Cardiac fibroblast (primary cell): ENCODE measurements around the gene CNKSR2.
"Not testable (repeated sequence)": the region's sequence is repeated elsewhere in the genome, so short reads cannot be mapped to it uniquely, and the experiment has no call there.

Experiments used
- DNase-seq, 2 donors: peaks; one replicate each; pipeline versions ENCODE4 v3.0.0 to v3.0.0-alpha.2; 2010; ENCODE audit warnings: low read depth in 2 of 2
- H3K4me3 ChIP-seq, 2 donors: replicated peaks in 1 of 2; 1 replicate in 1 of 2; 2 replicates in 1 of 2; pipeline ENCODE4 v1.5.1; 2011; ENCODE audit warnings: low read depth in 2 of 2, low read length in 2 of 2, mild to moderate bottlenecking in 2 of 2, moderate library complexity in 1 of 2
- TF ChIP-seq, protein P1 (sequence below): IDR thresholded peaks from one replicate; pipeline ENCODE4 v1.5.1; 2011; ENCODE audit warnings: low read depth, mild to moderate bottlenecking, low read length, inconsistent platforms

CNKSR2 gene

DNA sequence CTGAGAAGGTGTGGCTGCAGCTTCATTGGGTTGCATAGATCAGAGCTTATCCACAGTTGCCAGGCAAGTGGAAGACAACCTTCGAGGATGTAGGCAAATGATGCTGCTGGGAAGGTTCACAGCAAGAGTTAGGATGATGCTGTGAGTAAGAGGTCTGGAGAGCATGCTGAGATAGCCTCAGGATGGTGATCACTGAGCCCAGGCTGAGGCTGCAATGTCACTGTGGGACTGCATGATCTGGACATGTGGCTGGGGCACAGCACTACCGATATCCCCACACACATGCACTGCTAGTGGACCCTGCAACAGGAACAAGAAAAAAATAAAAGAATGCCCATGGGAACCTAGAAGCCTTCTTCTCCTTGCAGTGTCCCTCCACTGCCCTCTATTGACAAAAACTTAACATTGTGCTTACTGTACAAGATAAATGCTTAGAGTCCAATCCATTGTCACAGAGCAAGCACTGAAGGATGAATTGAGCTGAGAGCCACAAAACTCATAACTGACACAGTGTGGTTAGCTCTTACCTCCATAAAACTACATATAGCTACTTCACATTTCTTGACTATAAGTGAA, 105.6 kb downstream of the CNKSR2 start:
- TF ChIP-seq, protein P1, sequence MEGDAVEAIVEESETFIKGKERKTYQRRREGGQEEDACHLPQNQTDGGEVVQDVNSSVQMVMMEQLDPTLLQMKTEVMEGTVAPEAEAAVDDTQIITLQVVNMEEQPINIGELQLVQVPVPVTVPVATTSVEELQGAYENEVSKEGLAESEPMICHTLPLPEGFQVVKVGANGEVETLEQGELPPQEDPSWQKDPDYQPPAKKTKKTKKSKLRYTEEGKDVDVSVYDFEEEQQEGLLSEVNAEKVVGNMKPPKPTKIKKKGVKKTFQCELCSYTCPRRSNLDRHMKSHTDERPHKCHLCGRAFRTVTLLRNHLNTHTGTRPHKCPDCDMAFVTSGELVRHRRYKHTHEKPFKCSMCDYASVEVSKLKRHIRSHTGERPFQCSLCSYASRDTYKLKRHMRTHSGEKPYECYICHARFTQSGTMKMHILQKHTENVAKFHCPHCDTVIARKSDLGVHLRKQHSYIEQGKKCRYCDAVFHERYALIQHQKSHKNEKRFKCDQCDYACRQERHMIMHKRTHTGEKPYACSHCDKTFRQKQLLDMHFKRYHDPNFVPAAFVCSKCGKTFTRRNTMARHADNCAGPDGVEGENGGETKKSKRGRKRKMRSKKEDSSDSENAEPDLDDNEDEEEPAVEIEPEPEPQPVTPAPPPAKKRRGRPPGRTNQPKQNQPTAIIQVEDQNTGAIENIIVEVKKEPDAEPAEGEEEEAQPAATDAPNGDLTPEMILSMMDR: peak; percentile 70
- peak; percentile 66 to 75 for DNase-seq
- H3K4me3 ChIP-seq: no peak overlapping the region

DNA sequence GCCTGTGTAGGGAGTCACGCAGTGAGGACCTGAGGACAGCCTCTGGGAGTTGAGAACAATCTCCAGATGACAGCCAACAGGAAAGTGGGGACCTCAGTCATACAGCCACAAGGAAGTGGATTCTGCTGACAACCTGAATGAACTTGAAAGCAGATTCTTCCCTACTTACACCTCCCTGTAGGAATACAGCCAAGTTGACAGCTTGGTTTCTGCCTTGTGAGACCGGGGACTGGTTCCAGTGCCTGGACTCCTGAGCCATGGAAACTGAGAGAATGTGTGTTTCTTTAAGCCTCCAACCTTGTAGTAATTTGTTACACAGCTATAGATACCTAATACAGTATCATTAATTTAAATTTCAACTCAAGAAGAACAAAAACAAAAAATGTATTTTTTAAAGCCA, 107.5 kb downstream of the CNKSR2 start:
- H3K4me3 ChIP-seq: no peak overlapping the region
- TF ChIP-seq, protein P1: no peak
- no peak for DNase-seq

DNA sequence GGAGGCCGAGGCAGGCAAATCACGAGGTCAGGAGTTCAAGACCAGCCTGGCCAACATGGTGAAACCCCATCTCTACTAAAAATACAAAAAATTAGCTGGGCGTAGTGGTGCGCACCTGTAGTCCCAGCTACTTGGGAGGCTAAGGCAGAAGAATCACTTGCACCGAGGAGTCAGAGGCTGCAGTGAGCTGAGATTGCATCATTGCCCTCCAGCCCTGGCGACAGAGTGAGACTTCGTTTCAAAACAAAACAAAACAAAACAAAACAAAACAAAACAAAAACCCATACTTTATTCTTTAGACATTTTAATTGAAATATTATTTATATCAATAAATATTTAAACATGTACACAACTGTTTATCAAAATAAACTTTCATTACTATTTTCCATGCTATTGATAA, 109.8 kb downstream of the CNKSR2 start:
- H3K4me3 ChIP-seq, DNase-seq: not testable (repeated sequence)

DNA sequence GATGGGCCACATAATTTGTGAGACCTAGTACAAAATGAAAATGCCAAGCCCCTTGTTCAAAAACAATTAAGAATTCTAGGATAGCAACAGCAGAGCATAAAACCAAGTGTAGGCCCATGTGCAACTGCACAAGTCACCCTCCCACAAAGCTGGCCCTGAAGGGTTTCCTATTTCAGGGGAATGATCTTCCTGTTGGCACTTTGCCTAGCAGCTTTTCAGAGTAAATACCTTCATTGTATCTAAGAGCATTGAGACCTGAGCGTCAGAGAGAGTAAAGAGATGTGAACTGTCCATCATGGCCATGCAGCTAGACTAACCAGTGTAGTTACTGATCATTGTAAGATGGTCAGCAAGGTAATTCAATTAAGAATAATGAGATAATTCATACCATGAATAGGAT, 113.6 kb downstream of the CNKSR2 start:
- no peak overlapping the region for H3K4me3 ChIP-seq
- TF ChIP-seq, protein P1: no peak
- peak in 1 of 2 donors; percentile 0 for DNase-seq

DNA sequence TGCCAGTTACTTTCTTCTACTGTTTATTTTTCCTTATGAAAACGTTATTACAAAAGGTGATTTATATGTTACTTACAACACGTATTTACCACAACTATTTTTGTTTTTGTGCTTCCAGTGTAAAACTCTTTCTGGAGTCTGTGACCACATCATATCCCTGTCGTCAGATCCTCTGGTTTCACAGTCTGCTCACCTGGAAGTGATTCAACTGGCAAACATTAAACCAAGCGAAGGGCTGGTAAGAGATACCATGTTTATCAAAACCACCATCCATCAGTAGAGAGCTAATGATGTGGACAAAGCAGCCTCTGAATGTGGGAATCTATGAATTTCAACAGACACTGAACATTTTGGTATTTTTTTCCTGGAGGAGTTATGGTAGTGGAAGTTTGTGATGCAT, 116.1 kb downstream of the CNKSR2 start:
- no peak overlapping the region for H3K4me3 ChIP-seq
- DNase-seq: no peak
- TF ChIP-seq, protein P1: no peak

DNA sequence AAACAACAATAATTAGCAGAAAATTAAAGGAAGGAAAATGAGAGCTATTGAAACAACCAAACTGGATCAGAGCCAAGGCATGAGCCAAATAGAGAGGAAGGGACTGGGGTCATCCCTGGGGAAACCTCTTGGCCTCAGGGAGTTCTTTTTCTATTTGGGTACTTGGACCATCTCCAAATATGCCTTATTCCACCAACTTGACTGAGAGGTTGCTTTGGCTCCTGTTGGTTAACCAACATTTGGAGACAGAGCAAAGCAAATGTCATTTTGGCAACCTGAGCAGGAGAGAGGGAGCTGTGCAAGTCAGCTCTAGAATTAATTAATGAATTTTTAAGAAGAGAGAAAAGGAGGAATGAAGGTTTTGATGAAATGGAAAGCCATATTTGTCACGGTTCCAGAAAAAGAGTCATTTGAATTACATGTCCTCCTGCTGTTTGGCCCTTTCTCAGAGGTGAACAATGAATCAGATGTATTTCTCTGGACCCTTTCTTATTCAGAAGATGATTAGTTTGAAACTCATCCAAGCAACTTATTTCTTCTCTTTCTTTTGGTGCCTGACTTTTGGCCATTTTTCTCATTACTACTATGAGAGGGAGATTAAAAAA, 119.1 kb downstream of the CNKSR2 start:
- TF ChIP-seq, protein P1: no peak
- no peak overlapping the region for H3K4me3 ChIP-seq
- peak in 1 of 2 donors; percentile 69 for DNase-seq

DNA sequence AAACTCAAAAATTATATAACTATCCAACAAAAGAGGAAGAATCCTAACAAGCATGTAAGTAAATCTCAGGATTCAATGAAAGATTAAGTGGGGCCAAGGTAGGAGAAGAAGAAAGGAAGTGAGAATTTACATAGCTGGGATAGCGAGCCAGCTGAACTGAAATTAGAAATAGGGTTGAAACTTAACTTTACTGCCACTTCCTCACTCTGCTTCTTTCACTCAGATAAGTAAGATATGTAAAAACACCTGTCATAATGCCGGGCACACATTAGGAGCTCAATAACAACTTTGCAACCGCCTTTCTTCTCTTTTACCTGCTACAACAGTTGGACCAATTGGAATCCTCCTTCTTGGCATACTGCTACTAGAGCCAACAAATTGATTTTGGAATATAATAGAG, 129.4 kb downstream of the CNKSR2 start:
- TF ChIP-seq, protein P1: no peak
- no peak for DNase-seq
- H3K4me3 ChIP-seq: no peak overlapping the region
